H1 (cell line): ENCODE measurements around the gene SNED1. TPM values are rescaled to one million over a fixed set of nuclear protein-coding genes. Genes with fewer than 3 reads are reported as not detected.

Experiments used
- BRCA1 ChIP-seq: IDR thresholded peaks from 2 replicates; pipeline ENCODE4 v1.6.1; 2012; ENCODE audit warnings: low read depth, low read length, improper control_type of control experiment
- EGR1 ChIP-seq: IDR thresholded peaks from 2 replicates; pipeline ENCODE4 v1.6.1; 2011; ENCODE audit warnings: low read depth, low read length, borderline replicate concordance
- GABPA ChIP-seq: IDR thresholded peaks from 2 replicates; pipeline ENCODE4 v1.6.1; 2011; ENCODE audit warnings: mild to moderate bottlenecking, low read length, moderate library complexity, borderline replicate concordance; ENCODE audit not compliant: insufficient read depth
- RNF2 ChIP-seq: fragments of 200-900, 300-1000 bp; sonication (generic); IDR thresholded peaks from 2 replicates; pipeline ENCODE4 v1.7.1; 2016; ENCODE audit warnings: borderline replicate concordance, low read depth, mild to moderate bottlenecking, antibody characterized with exemption, low read length; ENCODE audit not compliant: poor library complexity, severe bottlenecking; ENCODE audit errors: missing control alignments
- SUZ12 ChIP-seq: fragments of 200-600 bp; sonication (generic); IDR thresholded peaks from 2 replicates; pipeline ENCODE4 v1.6.1; 2012; ENCODE audit warnings: mild to moderate bottlenecking, inconsistent platforms, low read length, moderate library complexity, mixed read lengths
- ZNF274 ChIP-seq: IDR thresholded peaks from 2 replicates; pipeline ENCODE4 v1.7.0; 2012; ENCODE audit warnings: low read length, borderline replicate concordance; ENCODE audit errors: extremely low read depth
- polyA plus RNA-seq, 7 experiments: library from polyadenylated mRNA; depleted of rRNA in 3 of 7; stranded (reverse) in 5 of 7; unstranded in 2 of 7; fragments of >200 nt in 5 of 7; fragments of 200-250 nt in 2 of 7; gene quantifications; 1 replicate in 5 of 7; 2 replicates in 1 of 7; 4 replicates in 1 of 7; pipeline versions ENCODE4 v1.2.1 to v1.2.3, GENCODE V29; 2011 to 2013; ENCODE audit warnings: missing spikeins in 2 of 7, mixed read lengths in 2 of 7
- total RNA-seq: library from RNA; stranded (reverse); fragmentation: NEBNext Ultra II Directional; extraction: Animal tissue kit (Norgen Biotek cat#: 25700); gene quantifications from 2 replicates; pipeline ENCODE4 v1.2.1, GENCODE V29; 2021
- TF ChIP-seq, protein P1 (sequence below): IDR thresholded peaks from 2 replicates; pipeline ENCODE4 v1.6.1; 2012; ENCODE audit warnings: inconsistent platforms
- TF ChIP-seq, protein P2 (sequence below): fragments of 300-600 bp; sonication (generic); IDR thresholded peaks from 2 replicates; pipeline ENCODE4 v1.7.1; 2012; ENCODE audit warnings: low read length, moderate library complexity, mild to moderate bottlenecking, inconsistent platforms; ENCODE audit not compliant: insufficient replicate concordance

SNED1 gene
- total and polyA plus RNA-seq, 2 of the 8 experiments (the other 6 are each of a cell fraction or from before 2014, with no cell fraction given), result 1.9 TPM

DNA sequence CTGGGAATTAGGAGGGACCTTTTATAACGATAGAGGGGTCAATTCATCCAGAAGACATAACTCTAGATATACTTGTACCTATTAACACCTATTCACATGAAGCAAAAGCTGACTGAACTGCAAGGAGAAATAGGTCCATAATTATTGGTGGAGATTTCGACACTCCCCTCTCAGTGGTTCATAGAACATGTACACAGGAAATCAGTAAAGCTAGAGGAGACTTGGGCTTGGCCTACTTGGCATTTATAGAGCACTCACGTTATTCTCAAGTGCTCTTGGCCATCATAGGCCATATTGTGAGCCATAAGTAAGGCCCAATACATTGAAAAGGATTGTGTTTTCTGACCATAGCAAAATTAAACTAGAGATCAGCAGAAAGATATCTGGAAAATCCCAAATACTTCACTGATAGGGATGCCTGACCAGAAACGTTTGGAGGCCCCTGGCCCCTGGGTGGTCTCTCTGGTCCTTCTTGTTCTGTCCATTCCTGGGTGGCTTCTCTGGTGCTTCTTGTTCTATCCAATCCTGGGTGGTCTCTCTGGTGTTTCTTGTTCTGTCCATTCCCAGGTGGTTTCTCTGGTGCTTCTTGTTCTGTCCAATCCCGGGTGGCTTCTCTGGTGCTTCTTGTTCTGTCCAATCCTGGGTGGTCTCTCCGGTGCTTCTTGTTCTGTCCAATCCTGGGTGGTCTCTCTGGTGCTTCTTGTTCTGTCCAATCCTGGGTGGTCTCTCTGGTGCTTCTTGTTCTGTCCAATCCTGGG, 49.0 kb downstream of the SNED1 start (continued):
- TF ChIP-seq RNF2, result no peak
- no peak for TF ChIP-seq GABPA
- no peak for TF ChIP-seq ZNF274
- TF ChIP-seq, protein P1, sequence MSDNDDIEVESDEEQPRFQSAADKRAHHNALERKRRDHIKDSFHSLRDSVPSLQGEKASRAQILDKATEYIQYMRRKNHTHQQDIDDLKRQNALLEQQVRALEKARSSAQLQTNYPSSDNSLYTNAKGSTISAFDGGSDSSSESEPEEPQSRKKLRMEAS, result no peak
- no peak for TF ChIP-seq SUZ12
- no peak for TF ChIP-seq BRCA1
- no peak for TF ChIP-seq EGR1
- TF ChIP-seq, protein P2, sequence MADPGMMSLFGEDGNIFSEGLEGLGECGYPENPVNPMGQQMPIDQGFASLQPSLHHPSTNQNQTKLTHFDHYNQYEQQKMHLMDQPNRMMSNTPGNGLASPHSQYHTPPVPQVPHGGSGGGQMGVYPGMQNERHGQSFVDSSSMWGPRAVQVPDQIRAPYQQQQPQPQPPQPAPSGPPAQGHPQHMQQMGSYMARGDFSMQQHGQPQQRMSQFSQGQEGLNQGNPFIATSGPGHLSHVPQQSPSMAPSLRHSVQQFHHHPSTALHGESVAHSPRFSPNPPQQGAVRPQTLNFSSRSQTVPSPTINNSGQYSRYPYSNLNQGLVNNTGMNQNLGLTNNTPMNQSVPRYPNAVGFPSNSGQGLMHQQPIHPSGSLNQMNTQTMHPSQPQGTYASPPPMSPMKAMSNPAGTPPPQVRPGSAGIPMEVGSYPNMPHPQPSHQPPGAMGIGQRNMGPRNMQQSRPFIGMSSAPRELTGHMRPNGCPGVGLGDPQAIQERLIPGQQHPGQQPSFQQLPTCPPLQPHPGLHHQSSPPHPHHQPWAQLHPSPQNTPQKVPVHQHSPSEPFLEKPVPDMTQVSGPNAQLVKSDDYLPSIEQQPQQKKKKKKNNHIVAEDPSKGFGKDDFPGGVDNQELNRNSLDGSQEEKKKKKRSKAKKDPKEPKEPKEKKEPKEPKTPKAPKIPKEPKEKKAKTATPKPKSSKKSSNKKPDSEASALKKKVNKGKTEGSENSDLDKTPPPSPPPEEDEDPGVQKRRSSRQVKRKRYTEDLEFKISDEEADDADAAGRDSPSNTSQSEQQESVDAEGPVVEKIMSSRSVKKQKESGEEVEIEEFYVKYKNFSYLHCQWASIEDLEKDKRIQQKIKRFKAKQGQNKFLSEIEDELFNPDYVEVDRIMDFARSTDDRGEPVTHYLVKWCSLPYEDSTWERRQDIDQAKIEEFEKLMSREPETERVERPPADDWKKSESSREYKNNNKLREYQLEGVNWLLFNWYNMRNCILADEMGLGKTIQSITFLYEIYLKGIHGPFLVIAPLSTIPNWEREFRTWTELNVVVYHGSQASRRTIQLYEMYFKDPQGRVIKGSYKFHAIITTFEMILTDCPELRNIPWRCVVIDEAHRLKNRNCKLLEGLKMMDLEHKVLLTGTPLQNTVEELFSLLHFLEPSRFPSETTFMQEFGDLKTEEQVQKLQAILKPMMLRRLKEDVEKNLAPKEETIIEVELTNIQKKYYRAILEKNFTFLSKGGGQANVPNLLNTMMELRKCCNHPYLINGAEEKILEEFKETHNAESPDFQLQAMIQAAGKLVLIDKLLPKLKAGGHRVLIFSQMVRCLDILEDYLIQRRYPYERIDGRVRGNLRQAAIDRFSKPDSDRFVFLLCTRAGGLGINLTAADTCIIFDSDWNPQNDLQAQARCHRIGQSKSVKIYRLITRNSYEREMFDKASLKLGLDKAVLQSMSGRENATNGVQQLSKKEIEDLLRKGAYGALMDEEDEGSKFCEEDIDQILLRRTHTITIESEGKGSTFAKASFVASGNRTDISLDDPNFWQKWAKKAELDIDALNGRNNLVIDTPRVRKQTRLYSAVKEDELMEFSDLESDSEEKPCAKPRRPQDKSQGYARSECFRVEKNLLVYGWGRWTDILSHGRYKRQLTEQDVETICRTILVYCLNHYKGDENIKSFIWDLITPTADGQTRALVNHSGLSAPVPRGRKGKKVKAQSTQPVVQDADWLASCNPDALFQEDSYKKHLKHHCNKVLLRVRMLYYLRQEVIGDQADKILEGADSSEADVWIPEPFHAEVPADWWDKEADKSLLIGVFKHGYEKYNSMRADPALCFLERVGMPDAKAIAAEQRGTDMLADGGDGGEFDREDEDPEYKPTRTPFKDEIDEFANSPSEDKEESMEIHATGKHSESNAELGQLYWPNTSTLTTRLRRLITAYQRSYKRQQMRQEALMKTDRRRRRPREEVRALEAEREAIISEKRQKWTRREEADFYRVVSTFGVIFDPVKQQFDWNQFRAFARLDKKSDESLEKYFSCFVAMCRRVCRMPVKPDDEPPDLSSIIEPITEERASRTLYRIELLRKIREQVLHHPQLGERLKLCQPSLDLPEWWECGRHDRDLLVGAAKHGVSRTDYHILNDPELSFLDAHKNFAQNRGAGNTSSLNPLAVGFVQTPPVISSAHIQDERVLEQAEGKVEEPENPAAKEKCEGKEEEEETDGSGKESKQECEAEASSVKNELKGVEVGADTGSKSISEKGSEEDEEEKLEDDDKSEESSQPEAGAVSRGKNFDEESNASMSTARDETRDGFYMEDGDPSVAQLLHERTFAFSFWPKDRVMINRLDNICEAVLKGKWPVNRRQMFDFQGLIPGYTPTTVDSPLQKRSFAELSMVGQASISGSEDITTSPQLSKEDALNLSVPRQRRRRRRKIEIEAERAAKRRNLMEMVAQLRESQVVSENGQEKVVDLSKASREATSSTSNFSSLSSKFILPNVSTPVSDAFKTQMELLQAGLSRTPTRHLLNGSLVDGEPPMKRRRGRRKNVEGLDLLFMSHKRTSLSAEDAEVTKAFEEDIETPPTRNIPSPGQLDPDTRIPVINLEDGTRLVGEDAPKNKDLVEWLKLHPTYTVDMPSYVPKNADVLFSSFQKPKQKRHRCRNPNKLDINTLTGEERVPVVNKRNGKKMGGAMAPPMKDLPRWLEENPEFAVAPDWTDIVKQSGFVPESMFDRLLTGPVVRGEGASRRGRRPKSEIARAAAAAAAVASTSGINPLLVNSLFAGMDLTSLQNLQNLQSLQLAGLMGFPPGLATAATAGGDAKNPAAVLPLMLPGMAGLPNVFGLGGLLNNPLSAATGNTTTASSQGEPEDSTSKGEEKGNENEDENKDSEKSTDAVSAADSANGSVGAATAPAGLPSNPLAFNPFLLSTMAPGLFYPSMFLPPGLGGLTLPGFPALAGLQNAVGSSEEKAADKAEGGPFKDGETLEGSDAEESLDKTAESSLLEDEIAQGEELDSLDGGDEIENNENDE, result no peak
